K562 (cell line): ENCODE results near the gene CAMK1D. TPM values are rescaled to one million over a fixed set of nuclear protein-coding genes. Genes with fewer than 3 reads are reported as not detected.

Experiments used
- ATAC-seq: fragments of 200-7000 bp; cut with Tn5 transposase; 3 replicates; pipeline ENCODE4 v1.9.1; 2020; ENCODE audit warnings: moderate library complexity
- BruUV-seq: library from RNA; stranded (reverse); fragments of 400-500 nt; replicated peaks from 2 replicates; lab custom pipeline; 2021; lab: Mats Ljungman, UMichigan
- CTCF ChIA-PET: fragments of 300-600 bp; formaldehyde crosslinking; extraction: SDS; loops from one replicate; lab custom pipeline; 2021; ENCODE audit warnings: low intra/inter-chr PET ratio; lab: Yijun Ruan, JAX
- POLR2A ChIA-PET: fragments of 300-600, 350-650 bp; sonication (Branson Sonifier 250); formaldehyde crosslinking; extraction: SDS; loops from one replicate; lab custom pipeline; 2021; ENCODE audit warnings: antibody characterized with exemption, inconsistent platforms; lab: Yijun Ruan, JAX
- DNase-seq, 4 experiments: peaks; one replicate each; pipeline versions ENCODE4 v3.0.0 to v3.0.0-alpha.2; 2011 to 2018; ENCODE audit warnings: low spot score in 3 of 4, mixed read lengths in 3 of 4; ENCODE audit errors: extremely low read depth in 1 of 4
- FAIRE-seq: peaks from 2 replicates; lab custom pipeline; 2011; peaks lifted over from hg19 to GRCh38; lab: Jason Lieb, UNC
- H2AFZ ChIP-seq: 2 replicates; pipeline ENCODE4 v1.6.0; 2011; ENCODE audit warnings: low read depth, low read length, control low read depth, inconsistent platforms
- H3K27ac ChIP-seq: fragments of 200-600 bp; 3 replicates; pipeline ENCODE4 v1.8.0; 2011; ENCODE audit warnings: low read depth, mild to moderate bottlenecking, control low read depth, inconsistent platforms, low read length, moderate library complexity, mixed read lengths; ENCODE audit errors: extremely low read depth
- H3K27me3 ChIP-seq, 2 experiments: fragments of 300-600 bp in 1 of 2; 2 replicates in 1 of 2; 3 replicates in 1 of 2; pipeline versions ENCODE4 v1.6.0 to v1.8.0; 2011; ENCODE audit warnings: inconsistent platforms in 2 of 2, low read length in 2 of 2, mild to moderate bottlenecking in 1 of 2, mixed read lengths in 1 of 2, moderate library complexity in 1 of 2; ENCODE audit not compliant: control insufficient read depth in 2 of 2, insufficient read depth in 2 of 2
- H3K36me3 ChIP-seq: fragments of 300-600 bp; 3 replicates; pipeline ENCODE4 v1.8.0; 2011; ENCODE audit warnings: mild to moderate bottlenecking, low read length, inconsistent platforms; ENCODE audit not compliant: control insufficient read depth, insufficient read depth
- H3K4me1 ChIP-seq, 2 experiments: fragments of 200-600 bp in 1 of 2; replicated peaks in 1 of 2; 2 replicates in 1 of 2; 3 replicates in 1 of 2; pipeline versions ENCODE4 v1.5.1 to v1.8.0; 2011; ENCODE audit warnings: inconsistent platforms in 2 of 2, low read length in 2 of 2, mild to moderate bottlenecking in 1 of 2, mixed read lengths in 1 of 2, moderate library complexity in 1 of 2; ENCODE audit not compliant: control insufficient read depth in 2 of 2, insufficient read depth in 2 of 2
- H3K4me2 ChIP-seq: 2 replicates; pipeline ENCODE4 v1.6.1; 2011; ENCODE audit warnings: low read length, control low read depth, inconsistent platforms, mixed read lengths; ENCODE audit not compliant: insufficient read depth
- H3K4me3 ChIP-seq: fragments of 200-600 bp; sonication (generic), shearing (Covaris generic); 2 replicates; pipeline ENCODE4 v1.5.1; 2016; ENCODE audit warnings: control low read depth, inconsistent platforms
- H3K79me2 ChIP-seq: fragments of 200-600 bp; 3 replicates; pipeline ENCODE4 v1.8.0; 2011; ENCODE audit warnings: low read length, inconsistent platforms; ENCODE audit not compliant: control insufficient read depth, insufficient read depth
- H3K9ac ChIP-seq, 2 experiments: 2 replicates each; pipeline versions ENCODE4 v1.6.0 to v1.6.1; 2011; ENCODE audit warnings: low read depth in 2 of 2, low read length in 2 of 2, control low read depth in 1 of 2, inconsistent platforms in 1 of 2, mild to moderate bottlenecking in 1 of 2, mixed read lengths in 1 of 2; ENCODE audit not compliant: insufficient read depth in 1 of 2
- H3K9me1 ChIP-seq: one replicate; pipeline ENCODE4 v1.6.0; 2011; ENCODE audit warnings: inconsistent platforms, mild to moderate bottlenecking, low read length, moderate library complexity; ENCODE audit not compliant: control insufficient read depth, insufficient read depth
- H3K9me3 ChIP-seq: replicated peaks from 2 replicates; pipeline ENCODE4 v1.5.1; 2011; ENCODE audit warnings: low read depth, low read length, inconsistent platforms; ENCODE audit not compliant: control insufficient read depth, insufficient read depth
- H4K20me1 ChIP-seq: replicated peaks from 2 replicates; pipeline ENCODE4 v1.6.1; 2011; ENCODE audit warnings: low read length, inconsistent platforms, mixed read lengths; ENCODE audit not compliant: control insufficient read depth, insufficient read depth
- ARNT ChIP-seq, 2 experiments: fragments of 450-650 bp; IDR thresholded peaks; 2 replicates each; pipeline ENCODE4 v1.6.1; 2016; ENCODE audit warnings: mild to moderate bottlenecking in 1 of 2
- CBFA2T2 ChIP-seq: fragments of 450-650 bp; conservative IDR thresholded peaks from 2 replicates; pipeline ENCODE4 v1.6.1; 2017; ENCODE audit warnings: mild to moderate bottlenecking
- DDX20 ChIP-seq: fragments of 450-650 bp; IDR thresholded peaks from 2 replicates; pipeline ENCODE4 v1.6.1; 2016; ENCODE audit warnings: missing genetic modification characterization, low read depth, mild to moderate bottlenecking, missing compliant biosample characterization, moderate library complexity
- IFI16 ChIP-seq: fragments of 250-450 bp; sonication (Bioruptor Pico); IDR thresholded peaks from 2 replicates; pipeline ENCODE4 v2.1.2; 2022; ENCODE audit warnings: mild to moderate bottlenecking, inconsistent platforms
- ILF3 ChIP-seq: fragments of 450-650 bp; IDR thresholded peaks from 2 replicates; pipeline ENCODE4 v1.6.1; 2018; ENCODE audit warnings: antibody characterized with exemption, mild to moderate bottlenecking, moderate library complexity, borderline replicate concordance
- JUNB ChIP-seq: fragments of 450-650 bp; formaldehyde crosslinking; conservative IDR thresholded peaks from 2 replicates; pipeline ENCODE4 v1.4.0; 2020; ENCODE audit warnings: mild to moderate bottlenecking
- KDM1A ChIP-seq, 2 experiments: fragments of 450-650 bp; IDR thresholded peaks; 2 replicates each; pipeline ENCODE4 v1.6.1; 2016; ENCODE audit warnings: mild to moderate bottlenecking in 2 of 2
- KDM5B ChIP-seq: fragments of 200-600 bp; sonication (generic); IDR thresholded peaks from 2 replicates; pipeline ENCODE4 v1.6.1; 2012; ENCODE audit warnings: low read depth, mild to moderate bottlenecking, moderate library complexity, low read length, control low read depth, inconsistent platforms; ENCODE audit not compliant: insufficient replicate concordance
- LEF1 ChIP-seq: fragments of 450-650 bp; IDR thresholded peaks from 2 replicates; pipeline ENCODE4 v1.6.1; 2016; ENCODE audit warnings: mild to moderate bottlenecking
- MAFF ChIP-seq: IDR thresholded peaks from 2 replicates; pipeline ENCODE4 v1.6.1; 2012; ENCODE audit warnings: low read length, improper control_type of control experiment
- MAFG ChIP-seq: fragments of 450-650 bp; conservative IDR thresholded peaks from 2 replicates; pipeline ENCODE4 v1.6.1; 2016; ENCODE audit warnings: missing genetic modification characterization, missing compliant biosample characterization
- MNT ChIP-seq, 2 experiments: fragments of 450-650 bp; conservative IDR thresholded peaks; 2 replicates each; pipeline ENCODE4 v1.6.1; 2017; ENCODE audit warnings: mild to moderate bottlenecking in 2 of 2, moderate library complexity in 2 of 2
- NCOA6 ChIP-seq: fragments of 450-650 bp; IDR thresholded peaks from 2 replicates; pipeline ENCODE4 v1.6.1; 2017; ENCODE audit warnings: mild to moderate bottlenecking
- RNF219 ChIP-seq: fragments of 250-450 bp; sonication (Bioruptor Pico); IDR thresholded peaks from 2 replicates; pipeline ENCODE4 v1.5.0; 2022; ENCODE audit warnings: mild to moderate bottlenecking
- TCFL5 ChIP-seq: fragments of 250-450 bp; sonication (Bioruptor Pico); conservative IDR thresholded peaks from 2 replicates; pipeline ENCODE4 v1.6.1; 2021; ENCODE audit warnings: mild to moderate bottlenecking, moderate library complexity, matching md5 sums
- ZNF12 ChIP-seq: sonication (generic); formaldehyde crosslinking; IDR thresholded peaks from 2 replicates; pipeline ENCODE4 v1.4.0; 2020; ENCODE audit warnings: mild to moderate bottlenecking, missing genetic modification reagents
- ZNF134 ChIP-seq: fragments of 250-450 bp; sonication (Bioruptor Pico); conservative IDR thresholded peaks from 2 replicates; pipeline ENCODE4 v1.4.0; 2020
- ZNF764 ChIP-seq: fragments of 250-450 bp; sonication (Bioruptor Pico); IDR thresholded peaks from 2 replicates; pipeline ENCODE4 v1.4.0; 2020; ENCODE audit warnings: low read depth, mild to moderate bottlenecking, moderate library complexity
- ZSCAN29 ChIP-seq: fragments of 450-650 bp; IDR thresholded peaks from 2 replicates; pipeline ENCODE4 v1.6.1; 2017
- WGBS: fragments of 100-300 bp; shearing (Covaris generic); methylation state at CpG from one replicate; pipeline ENCODE4 v1.1.6; 2016; ENCODE audit warnings: low coverage, mixed read lengths; ENCODE audit not compliant: insufficient coverage; ENCODE audit errors: missing lambda C conversion rate; 5-methylcytosine and 5-hydroxymethylcytosine counted together
- in situ Hi-C: fragments of 300-500 bp; cut with MboI; formaldehyde crosslinking; loops from 4 replicates; pipeline ENCODE4 v1.15.0; 2018; ENCODE audit warnings: inconsistent platforms, mixed read lengths
- intact Hi-C: fragments of 100-400 bp; cut with micrococcal nuclease; formaldehyde crosslinking; loops from 2 replicates; pipeline ENCODE4 v1.14.2; 2022
- polyA plus RNA-seq, 8 experiments: library from polyadenylated mRNA; depleted of rRNA in 4 of 8; stranded (reverse) in 5 of 8; unstranded in 3 of 8; fragments of >200 nt; fragmentation: Nextera tagmentation in 2 of 8; fragmentation: Illumina TruSeq in 1 of 8; extraction: Ambion mirVana in 2 of 8; extraction: Trizol in 1 of 8; gene quantifications; 2 replicates each; pipeline versions ENCODE4 v1.2.1 to v1.2.3, GENCODE V29; 2011 to 2014; ENCODE audit warnings: inconsistent platforms in 1 of 8, missing spikeins in 1 of 8
- total RNA-seq, 7 experiments: library from RNA; depleted of rRNA in 6 of 7; stranded (reverse); fragments of >200 nt in 6 of 7; fragmentation: Illumina TruSeq in 2 of 7; extraction: Trizol in 2 of 7; gene quantifications; 2 replicates each; pipeline versions ENCODE4 v1.2.1 to v1.2.3, GENCODE V29; 2011 to 2021; ENCODE audit warnings: low replicate concordance in 1 of 7

The CAMK1D gene
- total and polyA plus RNA-seq, 9 of the 15 experiments (the other 6 are each of a cell fraction or from before 2014, with no cell fraction given), result 0.12 to 0.24 (median 0.20) TPM; not detected in 5

GRCh38 chr10:12635127-12635541, 285.8 kb downstream of the CAMK1D start:
- intact Hi-C loops, result no loop called here
- Histone ChIP-seq H3K9ac (no peak overlapping the region), H2AFZ (no peak overlapping the region), H3K79me2 (no peaks in the 10 kb centered on the region), H4K20me1 (no peaks in the 10 kb centered on the region; the same call in 1 of the 2 replicates), H3K27me3 (peaks cover 26 to 57% of the 10 kb centered on the region in 2 experiments; a peak in 3 of 5 replicates), H3K4me2 (no peak overlapping the region), H3K27ac (no peak overlapping the region), H3K4me3 (no peak overlapping the region), H3K9me1 (no peaks in the 10 kb centered on the region), H3K36me3 (no peaks in the 10 kb centered on the region), H3K4me1 (no peaks in the 10 kb centered on the region), H3K9me3 (no peaks in the 10 kb centered on the region)
- CTCF ChIA-PET, result no interaction called here
- 0% methylated on average over 10 of the region's 10 CpGs for WGBS
- ATAC-seq (no peak), DNase-seq (no peak), FAIRE-seq (no peak)
- POLR2A ChIA-PET, result no interaction called here
- TF ChIP-seq ZSCAN29 (no peak), LEF1 (no peak), ILF3 (no peak), JUNB (CRISPR knock-in tag) (no peak), CBFA2T2 (no peak), MAFG (no peak), MNT (conservative IDR thresholded peaks at IDR 0.05) (no peak), NCOA6 (no peak), ARNT (IDR thresholded peaks at IDR 0.05) (no peak), ZNF12 (CRISPR knock-in tag) (no peak), IFI16 (CRISPR knock-in tag) (no peak), ZNF764 (CRISPR knock-in tag) (no peak), ZNF134 (CRISPR knock-in tag) (no peak), MAFF (no peak), RNF219 (CRISPR knock-in tag) (no peak), KDM1A (IDR thresholded peaks at IDR 0.05) (no peak), KDM5B (no peak), DDX20 (no peak), TCFL5 (no peak)
- no TSS peak for BruUV-seq
- in situ Hi-C loops, result no loop called here
